Neural progenitor cell (in vitro differentiated cells): Measurements from ENCODE around the gene A2M. TPM values are rescaled to one million over a fixed set of nuclear protein-coding genes. Genes with fewer than 3 reads are reported as not detected.

ENCODE experiments used
- DNase-seq: peaks from one replicate; pipeline ENCODE4 v3.0.0-alpha.2; 2016; ENCODE audit warnings: low spot score
- H2AFZ ChIP-seq: fragments of 200-600 bp; sonication (generic); replicated peaks from 2 replicates; pipeline ENCODE4 v1.6.1; 2016; ENCODE audit warnings: antibody characterized with exemption
- H3F3A ChIP-seq: fragments of 200-600 bp; sonication (generic); 2 replicates; pipeline ENCODE4 v1.6.1; 2016; ENCODE audit warnings: antibody characterized with exemption, low read depth
- H3K27ac ChIP-seq: fragments of 200-600 bp; sonication (generic); 2 replicates; pipeline ENCODE4 v1.5.1; 2016; ENCODE audit warnings: mild to moderate bottlenecking
- H3K27me3 ChIP-seq: fragments of 200-600 bp; sonication (generic); 2 replicates; pipeline ENCODE4 v1.6.1; 2016; ENCODE audit warnings: mild to moderate bottlenecking, moderate library complexity
- H3K36me3 ChIP-seq: fragments of 200-600 bp; sonication (generic); 2 replicates; pipeline ENCODE4 v1.5.1; 2016
- H3K4me1 ChIP-seq: fragments of 200-600 bp; sonication (generic); 2 replicates; pipeline ENCODE4 v1.6.1; 2016; ENCODE audit warnings: mixed run types
- H3K4me2 ChIP-seq: fragments of 200-600 bp; sonication (generic); 2 replicates; pipeline ENCODE4 v1.6.1; 2016
- H3K4me3 ChIP-seq: fragments of 200-600 bp; sonication (generic); 2 replicates; pipeline ENCODE4 v1.5.1; 2016
- H3K79me2 ChIP-seq: fragments of 200-600 bp; sonication (generic); 2 replicates; pipeline ENCODE4 v1.6.1; 2016; ENCODE audit warnings: low read depth
- H3K9ac ChIP-seq: fragments of 200-600 bp; sonication (generic); 2 replicates; pipeline ENCODE4 v1.6.1; 2016
- H3K9me3 ChIP-seq: fragments of 200-600 bp; sonication (generic); 2 replicates; pipeline ENCODE4 v1.5.1; 2016; ENCODE audit warnings: low read depth
- H4K20me1 ChIP-seq: fragments of 200-600 bp; sonication (generic); 2 replicates; pipeline ENCODE4 v1.6.1; 2016; ENCODE audit warnings: low read depth
- H3K27ac Mint-ChIP-seq: 3 replicates; pipeline ENCODE4 v1.8.0; 2021; ENCODE audit warnings: mixed read lengths
- H3K27me3 Mint-ChIP-seq: 2 replicates; pipeline ENCODE4 v1.8.0; 2022; ENCODE audit warnings: low read depth, mild to moderate bottlenecking, inconsistent platforms, moderate library complexity, mixed read lengths; ENCODE audit not compliant: insufficient read depth
- H3K36me3 Mint-ChIP-seq: 3 replicates; pipeline ENCODE4 v1.8.0; 2021; ENCODE audit warnings: mixed read lengths
- H3K4me1 Mint-ChIP-seq: 3 replicates; pipeline ENCODE4 v1.8.0; 2021; ENCODE audit warnings: mixed read lengths
- H3K4me3 Mint-ChIP-seq: 3 replicates; pipeline ENCODE4 v1.8.0; 2021; ENCODE audit warnings: mild to moderate bottlenecking, moderate library complexity, mixed read lengths
- H3K9me3 Mint-ChIP-seq: 3 replicates; pipeline ENCODE4 v1.8.0; 2020; ENCODE audit warnings: mixed read lengths
- EZH2 ChIP-seq: fragments of 200-600 bp; sonication (generic); IDR thresholded peaks from 2 replicates; pipeline ENCODE4 v1.6.1; 2017; ENCODE audit warnings: antibody characterized with exemption, mild to moderate bottlenecking, moderate library complexity
- EZH2phosphoT487 ChIP-seq: fragments of 200-600 bp; sonication (generic); IDR thresholded peaks from 2 replicates; pipeline ENCODE4 v1.6.1; 2017; ENCODE audit warnings: antibody characterized with exemption
- total RNA-seq: library from RNA; depleted of rRNA; stranded (reverse); fragments of >200 nt; gene quantifications from 2 replicates; pipeline ENCODE4 v1.2.3, GENCODE V29; 2015; ENCODE audit warnings: low replicate concordance
- TF ChIP-seq, protein P1 (sequence below): fragments of 200-600 bp; sonication (generic); IDR thresholded peaks from 2 replicates; pipeline ENCODE4 v1.5.1; 2017; ENCODE audit warnings: antibody characterized with exemption, mild to moderate bottlenecking

The A2M gene
- total RNA-seq, 1 donor from 2014 or later = not detected

GRCh38 chr12:9083793-9084192 lies 31.9 kb downstream of the A2M start:
- peaks cover 16% of the 10 kb centered on the region for H3K9me3 Mint-ChIP-seq
- no peaks in the 10 kb centered on the region for H3K27me3 ChIP-seq
- no peaks in the 10 kb centered on the region for H3F3A ChIP-seq
- H3K27ac ChIP-seq = no peak overlapping the region
- no peaks in the 10 kb centered on the region for H4K20me1 ChIP-seq
- no peak overlapping the region for H3K4me3 Mint-ChIP-seq
- H3K27ac Mint-ChIP-seq = no peak overlapping the region
- peaks cover 2% of the 10 kb centered on the region for H3K36me3 Mint-ChIP-seq
- no peak overlapping the region for H2AFZ ChIP-seq
- DNase-seq = no peak
- no peaks in the 10 kb centered on the region for H3K79me2 ChIP-seq
- H3K27me3 Mint-ChIP-seq = no peaks in the 10 kb centered on the region
- H3K9ac ChIP-seq = no peak overlapping the region
- H3K4me1 Mint-ChIP-seq = no peaks in the 10 kb centered on the region
- no peak overlapping the region for H3K4me3 ChIP-seq
- H3K4me1 ChIP-seq = no peaks in the 10 kb centered on the region
- peaks cover 10% of the 10 kb centered on the region for H3K9me3 ChIP-seq
- no peaks in the 10 kb centered on the region for H3K36me3 ChIP-seq
- no peak overlapping the region for H3K4me2 ChIP-seq
- no peak for TF ChIP-seq EZH2phosphoT487
- TF ChIP-seq EZH2 = no peak
- TF ChIP-seq, protein P1, sequence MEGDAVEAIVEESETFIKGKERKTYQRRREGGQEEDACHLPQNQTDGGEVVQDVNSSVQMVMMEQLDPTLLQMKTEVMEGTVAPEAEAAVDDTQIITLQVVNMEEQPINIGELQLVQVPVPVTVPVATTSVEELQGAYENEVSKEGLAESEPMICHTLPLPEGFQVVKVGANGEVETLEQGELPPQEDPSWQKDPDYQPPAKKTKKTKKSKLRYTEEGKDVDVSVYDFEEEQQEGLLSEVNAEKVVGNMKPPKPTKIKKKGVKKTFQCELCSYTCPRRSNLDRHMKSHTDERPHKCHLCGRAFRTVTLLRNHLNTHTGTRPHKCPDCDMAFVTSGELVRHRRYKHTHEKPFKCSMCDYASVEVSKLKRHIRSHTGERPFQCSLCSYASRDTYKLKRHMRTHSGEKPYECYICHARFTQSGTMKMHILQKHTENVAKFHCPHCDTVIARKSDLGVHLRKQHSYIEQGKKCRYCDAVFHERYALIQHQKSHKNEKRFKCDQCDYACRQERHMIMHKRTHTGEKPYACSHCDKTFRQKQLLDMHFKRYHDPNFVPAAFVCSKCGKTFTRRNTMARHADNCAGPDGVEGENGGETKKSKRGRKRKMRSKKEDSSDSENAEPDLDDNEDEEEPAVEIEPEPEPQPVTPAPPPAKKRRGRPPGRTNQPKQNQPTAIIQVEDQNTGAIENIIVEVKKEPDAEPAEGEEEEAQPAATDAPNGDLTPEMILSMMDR = no peak

DNA sequence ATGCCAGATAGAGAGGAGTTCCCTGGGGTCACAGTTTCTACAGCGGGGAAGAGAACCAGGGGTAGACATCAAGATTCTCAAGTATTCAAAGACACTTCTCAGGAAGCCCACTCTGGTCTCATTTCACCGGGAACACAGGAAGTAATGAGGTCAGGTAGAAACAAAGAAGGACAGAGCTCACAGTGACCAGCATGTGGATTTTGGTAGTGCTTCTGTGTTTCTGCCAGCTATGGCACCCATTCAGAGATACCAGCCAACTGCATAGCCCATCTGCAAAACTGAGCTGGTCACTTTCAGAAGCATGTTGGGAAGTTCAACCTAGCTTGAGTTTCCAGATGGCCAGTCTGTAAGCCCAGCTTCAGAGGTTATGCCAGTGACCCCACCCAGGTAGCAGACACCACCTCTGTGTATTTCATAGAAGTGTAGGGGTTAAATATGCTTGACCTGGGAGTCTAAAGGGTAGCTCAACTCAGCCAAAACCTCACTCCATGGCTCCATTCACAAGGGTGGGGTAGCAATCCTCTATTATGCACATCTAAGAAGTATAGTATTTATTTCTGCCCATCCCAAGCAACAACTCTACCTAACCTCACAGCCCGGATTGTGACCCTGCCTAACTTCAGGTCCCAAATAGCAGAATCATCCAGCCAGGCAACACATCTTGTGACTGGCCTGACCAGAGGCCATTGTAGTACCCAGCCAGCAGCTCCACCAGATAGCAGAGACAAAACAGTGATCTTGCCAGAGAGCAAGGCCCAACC lies 33.9 kb downstream of the A2M start:
- Histone ChIP-seq H4K20me1 (no peaks in the 10 kb centered on the region), H3K4me3 (no peak overlapping the region), H3K4me1 (no peaks in the 10 kb centered on the region), H3K9ac (no peak overlapping the region), H3K9me3 (peaks cover 10% of the 10 kb centered on the region), H3K36me3 (no peaks in the 10 kb centered on the region), H2AFZ (no peak overlapping the region), H3K4me2 (no peak overlapping the region), H3K27me3 (no peaks in the 10 kb centered on the region), H3K27ac (no peak overlapping the region), H3K79me2 (no peaks in the 10 kb centered on the region), H3F3A (no peaks in the 10 kb centered on the region)
- Mint-ChIP-seq H3K36me3 (peaks cover 2% of the 10 kb centered on the region), H3K27ac (no peak overlapping the region), H3K4me1 (no peaks in the 10 kb centered on the region), H3K27me3 (no peaks in the 10 kb centered on the region), H3K4me3 (no peak overlapping the region), H3K9me3 (peaks cover 16% of the 10 kb centered on the region)
- no peak for DNase-seq
- TF ChIP-seq, protein P1 = no peak
- TF ChIP-seq EZH2phosphoT487 (no peak), EZH2 (no peak)

DNA sequence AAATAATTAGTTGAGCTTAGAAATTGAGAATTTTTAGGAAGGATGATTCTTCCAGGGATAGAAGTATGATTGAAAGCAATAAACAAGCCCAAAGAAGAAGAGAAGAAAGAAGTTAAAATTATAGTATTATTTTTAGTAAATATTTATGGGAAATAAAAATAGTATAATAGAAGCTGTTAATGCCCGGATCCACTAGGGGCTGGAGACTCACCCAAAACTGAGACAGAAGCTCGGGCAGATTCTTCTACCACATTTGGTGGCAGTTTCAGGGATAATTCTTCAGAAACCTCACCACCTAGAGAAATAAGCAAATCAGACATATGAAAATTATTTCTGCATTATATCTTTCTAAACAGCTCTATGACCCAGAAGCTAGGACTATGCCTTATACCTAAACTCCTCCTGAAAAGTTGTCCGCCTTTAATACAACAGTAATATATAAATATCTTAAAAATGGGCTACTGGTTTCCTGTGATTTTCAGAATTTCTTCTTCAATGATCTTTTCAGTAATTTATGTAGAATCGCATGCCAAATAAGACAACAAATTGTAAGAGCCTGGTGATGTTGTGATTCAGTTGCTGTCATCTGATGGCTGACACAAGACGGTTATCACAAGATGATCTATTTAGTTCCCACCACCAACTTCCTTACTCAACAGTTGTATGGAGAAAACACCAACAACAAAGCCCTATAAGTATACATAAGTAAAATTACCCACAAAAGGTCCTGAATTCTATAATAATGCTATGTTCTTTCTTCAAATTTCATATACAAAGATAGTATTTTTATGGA lies 35.6 kb downstream of the A2M start:
- no peaks in the 10 kb centered on the region for H4K20me1 ChIP-seq
- no peaks in the 10 kb centered on the region for H3K4me1 ChIP-seq
- H3K36me3 ChIP-seq = no peaks in the 10 kb centered on the region
- DNase-seq = no peak
- Mint-ChIP-seq H3K9me3 (peaks cover 16% of the 10 kb centered on the region), H3K4me3 (no peak overlapping the region), H3K4me1 (no peaks in the 10 kb centered on the region), H3K27me3 (no peaks in the 10 kb centered on the region), H3K36me3 (peaks cover 2% of the 10 kb centered on the region), H3K27ac (no peak overlapping the region)
- H3K4me2 ChIP-seq = no peak overlapping the region
- H3K9ac ChIP-seq = no peak overlapping the region
- H3K27me3 ChIP-seq = no peaks in the 10 kb centered on the region
- peaks cover 10% of the 10 kb centered on the region for H3K9me3 ChIP-seq
- no peak overlapping the region for H2AFZ ChIP-seq
- H3K79me2 ChIP-seq = no peaks in the 10 kb centered on the region
- TF ChIP-seq EZH2phosphoT487 = no peak
- no peak for TF ChIP-seq EZH2
- TF ChIP-seq, protein P1 = no peak
- no peak overlapping the region for H3K4me3 ChIP-seq
- no peak overlapping the region for H3K27ac ChIP-seq
- H3F3A ChIP-seq = no peaks in the 10 kb centered on the region
